ENCODE measurements around the gene RRP1. TPM values are rescaled to one million over a fixed set of nuclear protein-coding genes. Genes with fewer than 3 reads are reported as not detected.

RRP1 gene
- polyA plus RNA-seq, 1 experiment: 8.2 TPM

DNA sequence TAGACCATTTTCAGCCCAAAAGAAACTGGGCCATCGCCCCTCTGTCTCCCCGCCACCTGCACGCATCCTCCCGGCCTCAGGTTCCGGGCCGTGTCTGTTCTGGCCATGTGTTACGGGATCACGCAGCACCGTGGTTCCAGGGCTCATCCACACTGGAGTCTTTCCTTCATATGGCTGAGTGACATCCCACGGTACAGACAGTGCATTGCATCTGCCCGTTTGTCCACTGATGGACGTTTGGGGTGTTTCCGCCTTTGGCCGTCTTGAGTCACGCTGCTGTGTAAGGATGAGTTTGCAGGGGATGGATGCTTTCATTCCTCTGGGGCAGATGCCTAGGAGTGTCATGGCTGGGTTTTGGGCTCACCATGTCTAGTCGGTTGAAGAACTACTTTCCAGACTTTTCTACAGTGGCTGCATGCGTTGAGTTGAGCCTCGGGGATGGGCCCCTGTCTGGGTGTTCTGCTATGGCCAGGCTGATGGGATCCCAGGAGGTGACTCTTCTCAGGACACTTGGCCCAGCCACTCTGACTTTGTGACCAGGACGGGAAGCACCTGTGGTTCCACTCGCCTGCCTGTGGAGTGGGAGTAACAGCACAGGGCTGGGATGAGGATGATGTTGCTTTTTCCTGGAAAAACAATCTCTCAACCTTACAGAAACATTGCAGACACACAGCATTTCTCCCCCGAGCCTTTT lies 16.8 kb downstream of the RRP1 start:
- no peaks in the 10 kb centered on the region; the same call in 1 of the 2 replicates for H3K9me3 ChIP-seq (ENCODE audit: control insufficient read depth, insufficient read depth, low read length)
- TF ChIP-seq, protein P1, sequence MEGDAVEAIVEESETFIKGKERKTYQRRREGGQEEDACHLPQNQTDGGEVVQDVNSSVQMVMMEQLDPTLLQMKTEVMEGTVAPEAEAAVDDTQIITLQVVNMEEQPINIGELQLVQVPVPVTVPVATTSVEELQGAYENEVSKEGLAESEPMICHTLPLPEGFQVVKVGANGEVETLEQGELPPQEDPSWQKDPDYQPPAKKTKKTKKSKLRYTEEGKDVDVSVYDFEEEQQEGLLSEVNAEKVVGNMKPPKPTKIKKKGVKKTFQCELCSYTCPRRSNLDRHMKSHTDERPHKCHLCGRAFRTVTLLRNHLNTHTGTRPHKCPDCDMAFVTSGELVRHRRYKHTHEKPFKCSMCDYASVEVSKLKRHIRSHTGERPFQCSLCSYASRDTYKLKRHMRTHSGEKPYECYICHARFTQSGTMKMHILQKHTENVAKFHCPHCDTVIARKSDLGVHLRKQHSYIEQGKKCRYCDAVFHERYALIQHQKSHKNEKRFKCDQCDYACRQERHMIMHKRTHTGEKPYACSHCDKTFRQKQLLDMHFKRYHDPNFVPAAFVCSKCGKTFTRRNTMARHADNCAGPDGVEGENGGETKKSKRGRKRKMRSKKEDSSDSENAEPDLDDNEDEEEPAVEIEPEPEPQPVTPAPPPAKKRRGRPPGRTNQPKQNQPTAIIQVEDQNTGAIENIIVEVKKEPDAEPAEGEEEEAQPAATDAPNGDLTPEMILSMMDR (IDR thresholded peaks at IDR 0.05; ENCODE audit: low read depth, low read length): no peak
- ChIA-PET POLR2A (no interaction called here), CTCF (interaction anchor here (0.7 to 1.4 kb wide), 2 partner anchors 16 to 169 kb away, joined by 3 read pairs; partner anchors contain the start of gene RRP1)
- H3K27ac ChIP-seq (ENCODE audit: low read depth, low read length): no peak overlapping the region
- H3K27me3 ChIP-seq (ENCODE audit: control insufficient read depth, insufficient read depth, low read length): no peaks in the 10 kb centered on the region
- no peak overlapping the region for H3K4me3 ChIP-seq (ENCODE audit: low read depth, low read length)
- DNase-seq (ENCODE audit: low read depth, low spot score): no peak

GRCh38 chr21:43808367-43808766 lies 19.0 kb downstream of the RRP1 start:
- Histone ChIP-seq H3K9me3 (ENCODE audit: control insufficient read depth, insufficient read depth, low read length) (no peaks in the 10 kb centered on the region; the same call in 1 of the 2 replicates), H3K27ac (ENCODE audit: low read depth, low read length) (no peak overlapping the region), H3K27me3 (ENCODE audit: control insufficient read depth, insufficient read depth, low read length) (no peaks in the 10 kb centered on the region), H3K4me3 (ENCODE audit: low read depth, low read length) (no peak overlapping the region)
- TF ChIP-seq, protein P1 (IDR thresholded peaks at IDR 0.05; ENCODE audit: low read depth, low read length): no peak
- CTCF ChIA-PET: interaction anchor here (1.2 kb wide), 1 partner anchor 167 kb away, joined by 5 read pairs; no protein-coding TSS in a partner anchor
- DNase-seq (ENCODE audit: low read depth, low spot score): no peak
- POLR2A ChIA-PET: no interaction called here

- TF ChIP-seq, protein P1 (IDR thresholded peaks at IDR 0.05; ENCODE audit: low read depth, low read length): no peak
- POLR2A ChIA-PET: no interaction called here
- H3K9me3 ChIP-seq (ENCODE audit: control insufficient read depth, insufficient read depth, low read length): no peaks in the 10 kb centered on the region; the same call in 1 of the 2 replicates
- CTCF ChIA-PET: interaction anchor here (1.0 to 1.2 kb wide), 2 partner anchors 130 to 167 kb away, joined by 3 to 5 read pairs; no protein-coding TSS in a partner anchor
- no peaks in the 10 kb centered on the region for H3K27me3 ChIP-seq (ENCODE audit: control insufficient read depth, insufficient read depth, low read length)
- no peak overlapping the region for H3K4me3 ChIP-seq (ENCODE audit: low read depth, low read length)
- H3K27ac ChIP-seq (ENCODE audit: low read depth, low read length): no peak overlapping the region
- DNase-seq (ENCODE audit: low read depth, low spot score): no peak
Observed at GRCh38 chr21:43808832-43809251, 19.5 kb downstream of the RRP1 start.

- POLR2A ChIA-PET: interaction anchor here (2.6 kb wide), 1 partner anchor 166 kb away, joined by 7 read pairs; no protein-coding TSS in a partner anchor
- TF ChIP-seq, protein P1 (IDR thresholded peaks at IDR 0.05; ENCODE audit: low read depth, low read length): no peak
- CTCF ChIA-PET: interaction anchor here (1.0 to 1.2 kb wide), 2 partner anchors 129 to 166 kb away, joined by 3 to 5 read pairs; no protein-coding TSS in a partner anchor
- no peak for DNase-seq (ENCODE audit: low read depth, low spot score)
- H3K9me3 ChIP-seq (ENCODE audit: control insufficient read depth, insufficient read depth, low read length): no peaks in the 10 kb centered on the region; the same call in 1 of the 2 replicates
- H3K27me3 ChIP-seq (ENCODE audit: control insufficient read depth, insufficient read depth, low read length): no peaks in the 10 kb centered on the region
- no peak overlapping the region for H3K27ac ChIP-seq (ENCODE audit: low read depth, low read length)
- H3K4me3 ChIP-seq (ENCODE audit: low read depth, low read length): no peak overlapping the region
Observed at GRCh38 chr21:43809346-43809799, 20.0 kb downstream of the RRP1 start.
